GM19328 (cell line): Measurements from ENCODE around the gene HDAC4.

Experiments used
- ATAC-seq: cut with Tn5 transposase; IDR thresholded peaks from one replicate; pipeline ENCODE4 v1.9.1; 2021; ENCODE audit warnings: mild to moderate bottlenecking, moderate library complexity; ENCODE audit not compliant: unreplicated experiment

Gene HDAC4

GRCh38 chr2:239385096-239386000 is 15.5 kb downstream of the HDAC4 start:
- no peak for ATAC-seq

GRCh38 chr2:239383759-239384156 is 17.1 kb downstream of the HDAC4 start:
- ATAC-seq, result no peak

GRCh38 chr2:239383036-239383758 is 17.6 kb downstream of the HDAC4 start:
- no peak for ATAC-seq

- ATAC-seq, result no peak
These were observed 18.4 kb downstream of the HDAC4 start for GRCh38 chr2:239382384-239382880.

GRCh38 chr2:239381709-239382134 is 19.1 kb downstream of the HDAC4 start:
- ATAC-seq, result no peak

GRCh38 chr2:239380831-239381708 is 19.8 kb downstream of the HDAC4 start:
- ATAC-seq, result no peak

- ATAC-seq, result no peak
These were observed 21.1 kb downstream of the HDAC4 start for GRCh38 chr2:239379641-239380170.

GRCh38 chr2:239378918-239379640 is 21.7 kb downstream of the HDAC4 start:
- ATAC-seq, result no peak

GRCh38 chr2:239378021-239378917 is 22.6 kb downstream of the HDAC4 start:
- ATAC-seq, result no peak

GRCh38 chr2:239377591-239377990 is 23.2 kb downstream of the HDAC4 start:
- ATAC-seq, result no peak

- no peak for ATAC-seq
These were observed 23.8 kb downstream of the HDAC4 start for GRCh38 chr2:239376942-239377531.

GRCh38 chr2:239376351-239376750 is 24.5 kb downstream of the HDAC4 start:
- no peak for ATAC-seq

GRCh38 chr2:239375278-239376061 is 25.4 kb downstream of the HDAC4 start:
- ATAC-seq, result no peak

GRCh38 chr2:239374896-239375277 is 25.9 kb downstream of the HDAC4 start:
- no peak for ATAC-seq

GRCh38 chr2:239372835-239373234 is 28.0 kb downstream of the HDAC4 start:
- ATAC-seq, result no peak

GRCh38 chr2:239371726-239372686 is 28.8 kb downstream of the HDAC4 start:
- ATAC-seq, result no peak
